Stimulated activated CD8-positive, alpha-beta memory T cell treated with anti-CD3 and anti-CD28 coated beads, Interleukin-7, amount 100 ng/mL, for 1 hour (primary cell): Measurements from ENCODE around the gene DLGAP1.
"Not testable (repeated sequence)": the region's sequence is repeated elsewhere in the genome, so short reads cannot be mapped to it uniquely, and the experiment has no call there.

ENCODE experiments used
- DNase-seq, 2 donors: peaks; one replicate each; pipeline ENCODE4 v3.0.0-alpha.2; 2020; ENCODE audit warnings: low read depth in 2 of 2

DLGAP1 gene

DNA sequence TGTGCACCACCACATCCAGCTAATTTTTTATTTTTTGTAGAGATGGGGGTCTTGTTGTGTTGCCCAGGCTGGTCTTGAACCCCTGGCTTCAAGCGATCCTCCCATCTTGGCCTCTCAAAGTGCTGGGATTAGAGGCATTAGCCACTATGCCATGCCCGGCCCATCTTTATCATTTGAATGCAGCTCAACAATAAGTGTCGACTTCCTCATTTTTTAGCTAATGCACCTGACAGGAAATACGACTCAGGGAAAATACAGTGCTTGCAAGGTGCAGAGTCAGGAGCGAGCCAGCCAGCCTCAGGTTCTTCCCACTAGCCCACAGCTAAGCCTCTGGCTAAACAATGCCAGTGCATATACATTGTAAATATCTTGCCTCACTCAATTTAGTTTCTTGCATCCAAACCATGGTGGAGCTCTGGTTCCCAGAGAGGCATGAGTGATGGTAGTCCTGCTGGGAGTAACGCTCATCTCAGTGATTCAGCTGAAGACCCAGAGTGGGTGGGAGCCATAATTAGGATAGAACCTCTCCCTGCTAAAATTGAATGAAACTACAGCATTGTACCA is 870.1 kb downstream of the DLGAP1 start:
- no peak for DNase-seq

DNA sequence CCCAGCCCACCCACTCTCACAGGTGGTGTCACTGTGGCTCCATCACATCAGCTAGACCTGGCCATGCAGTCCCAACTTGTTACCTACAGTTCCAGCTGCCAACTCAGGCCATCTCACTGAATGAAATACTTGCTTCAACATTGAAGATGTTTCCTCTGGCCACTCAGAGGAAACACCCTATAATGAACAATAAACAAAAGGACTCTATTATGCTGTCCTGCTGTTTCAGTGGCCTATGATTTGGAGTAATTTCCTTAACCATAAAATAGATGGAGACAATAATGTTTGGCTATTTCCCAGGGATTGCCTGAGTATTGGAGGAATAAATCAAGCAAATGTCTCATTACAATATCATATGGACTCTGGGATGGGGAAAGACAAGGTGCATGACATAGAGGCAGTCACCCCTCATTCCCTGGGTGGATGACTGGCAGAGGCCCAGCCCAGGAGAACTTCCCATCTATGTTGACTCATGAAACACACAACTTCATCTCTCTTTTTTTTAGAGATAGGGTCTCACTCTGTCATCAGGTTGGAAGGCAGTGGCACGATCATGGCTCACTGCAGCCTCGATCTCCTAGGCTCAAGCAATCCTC is 870.7 kb downstream of the DLGAP1 start:
- DNase-seq: no peak

DNA sequence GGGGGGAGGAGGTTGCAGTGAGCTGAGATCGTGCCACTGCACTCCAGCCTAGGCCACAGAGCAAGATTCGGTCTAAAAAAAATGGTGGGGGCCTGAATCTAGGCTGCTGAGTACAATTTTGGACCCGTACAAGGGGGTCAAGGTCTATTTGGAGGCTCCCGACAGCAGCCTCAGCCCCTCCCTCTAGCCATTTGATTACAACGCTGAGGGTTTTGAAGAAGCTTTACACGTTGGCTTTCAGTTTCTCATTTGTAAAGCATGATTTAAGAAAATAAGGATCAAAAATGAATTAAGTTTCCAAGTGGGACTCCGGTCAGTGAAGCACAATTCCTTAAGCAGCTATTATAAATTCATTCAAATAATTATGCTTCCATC is 871.2 kb downstream of the DLGAP1 start:
- no peak for DNase-seq

DNA sequence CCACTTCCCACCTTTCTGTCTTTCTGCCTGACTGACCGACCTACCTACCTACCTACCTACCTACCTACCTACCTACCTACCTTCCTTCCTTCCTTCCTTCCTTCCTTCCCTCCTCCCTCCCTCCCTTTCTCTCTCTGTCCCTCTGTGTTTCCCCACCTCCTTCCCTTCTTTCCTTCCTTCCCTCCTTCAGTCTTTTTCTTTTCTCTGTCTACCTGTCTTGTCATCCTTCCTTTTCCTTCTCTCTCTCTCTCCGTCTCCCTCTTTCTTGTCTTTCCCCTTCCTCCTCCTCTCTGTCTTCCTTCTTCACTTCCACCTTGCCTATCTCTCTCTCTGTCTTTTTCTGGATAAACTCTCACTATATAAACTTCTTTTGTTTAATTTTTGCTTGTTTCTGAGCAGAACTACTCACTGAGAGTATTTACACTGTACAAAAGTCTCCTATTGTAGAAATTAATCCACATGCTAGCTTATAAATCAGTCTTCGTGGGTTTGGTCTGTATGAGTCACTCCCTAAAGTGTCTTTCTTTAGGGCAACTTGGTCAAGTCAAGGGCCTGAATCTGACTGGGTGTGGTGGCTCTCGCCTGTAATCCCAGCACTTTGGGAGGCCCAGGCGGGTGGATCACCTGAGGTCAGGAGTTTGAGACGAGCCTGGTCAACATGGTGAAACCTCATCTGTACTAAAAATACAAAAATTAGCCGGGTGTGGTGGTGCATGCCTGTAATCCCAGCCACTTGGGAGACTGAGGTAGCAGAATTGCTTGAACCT is 871.8 kb downstream of the DLGAP1 start:
- not testable (repeated sequence) for DNase-seq

DNA sequence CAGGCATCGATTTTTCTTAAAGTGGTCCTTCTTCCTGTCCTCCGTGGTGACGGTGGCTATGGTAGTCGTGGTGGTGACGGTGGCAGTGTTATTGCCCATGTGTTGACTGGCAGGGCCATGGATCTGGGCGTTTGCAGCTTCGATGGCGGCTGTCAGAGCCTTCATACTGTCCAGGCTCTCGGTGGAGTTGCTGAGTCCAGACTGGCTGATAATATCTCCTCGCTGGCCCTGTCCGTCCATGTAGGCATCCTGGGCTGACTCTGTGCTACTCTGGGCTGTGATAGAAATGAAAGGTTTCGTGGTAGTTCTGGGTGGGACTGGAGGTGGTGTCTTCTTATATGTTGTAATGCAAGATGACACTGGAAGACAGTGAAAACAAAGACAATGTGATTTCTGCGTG is 873.2 kb downstream of the DLGAP1 start:
- no peak for DNase-seq

DNA sequence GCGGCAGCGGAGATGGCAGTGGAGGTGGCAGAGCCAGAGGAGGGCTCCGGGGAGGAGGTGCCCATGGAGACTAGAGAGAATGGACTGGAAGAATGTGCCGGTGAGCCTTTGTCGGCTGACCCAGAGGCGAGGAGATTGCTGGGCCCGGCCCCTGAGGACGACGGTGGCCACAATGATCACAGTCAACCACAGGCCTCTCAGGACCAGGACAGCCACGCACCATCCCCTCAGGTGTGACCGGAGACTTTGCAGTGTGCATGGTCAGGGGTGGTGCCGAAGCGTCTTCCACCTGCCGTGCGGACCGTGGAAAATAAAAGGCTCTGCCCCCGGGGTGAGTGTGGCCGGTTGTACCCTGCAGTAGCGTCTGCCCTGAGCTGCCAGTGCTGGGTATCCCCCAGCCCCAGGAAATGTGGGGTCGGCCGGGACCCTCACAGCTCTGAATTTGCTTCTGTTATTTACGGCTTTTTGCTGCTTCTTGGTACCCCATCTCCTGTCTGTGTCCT is 874.5 kb downstream of the DLGAP1 start:
- not testable (repeated sequence) for DNase-seq

DNA sequence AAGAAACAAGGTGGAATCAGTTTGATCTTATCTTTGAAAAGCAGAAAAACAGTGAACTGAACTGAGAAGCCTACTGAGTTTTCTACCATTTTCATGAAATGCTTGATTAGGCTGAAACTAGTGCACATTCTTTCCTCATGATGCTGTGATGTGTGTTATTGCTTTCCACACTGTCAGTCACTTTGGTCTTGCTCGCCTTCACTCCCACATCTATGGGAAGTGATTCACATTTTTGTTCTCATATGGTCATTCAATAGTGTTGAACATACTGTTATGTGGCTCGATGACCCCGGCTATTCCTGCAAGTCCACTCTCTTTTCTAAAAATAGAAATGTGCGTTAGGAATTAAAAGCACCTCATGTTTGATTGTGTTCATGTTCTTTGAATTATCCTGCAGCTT is 875.4 kb downstream of the DLGAP1 start:
- no peak for DNase-seq

DNA sequence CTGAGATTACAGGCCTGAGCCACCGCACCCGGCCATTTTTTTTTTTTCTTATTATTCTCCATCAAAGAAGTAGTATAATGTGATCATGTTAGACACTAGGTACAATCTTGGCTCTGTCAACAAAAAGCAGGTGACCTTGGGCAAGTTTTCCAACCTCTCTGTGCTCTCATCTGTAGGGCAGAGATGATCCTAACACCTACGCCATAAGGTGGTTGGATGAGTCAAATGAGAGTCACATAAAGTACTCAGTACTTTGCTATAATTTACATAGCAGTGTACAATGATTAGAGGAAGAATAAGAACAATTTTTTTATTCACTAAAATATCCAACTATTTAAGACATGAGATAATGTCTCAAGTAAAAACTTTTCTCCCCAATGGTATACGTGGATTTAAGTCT is 876.5 kb downstream of the DLGAP1 start:
- DNase-seq: no peak

DNA sequence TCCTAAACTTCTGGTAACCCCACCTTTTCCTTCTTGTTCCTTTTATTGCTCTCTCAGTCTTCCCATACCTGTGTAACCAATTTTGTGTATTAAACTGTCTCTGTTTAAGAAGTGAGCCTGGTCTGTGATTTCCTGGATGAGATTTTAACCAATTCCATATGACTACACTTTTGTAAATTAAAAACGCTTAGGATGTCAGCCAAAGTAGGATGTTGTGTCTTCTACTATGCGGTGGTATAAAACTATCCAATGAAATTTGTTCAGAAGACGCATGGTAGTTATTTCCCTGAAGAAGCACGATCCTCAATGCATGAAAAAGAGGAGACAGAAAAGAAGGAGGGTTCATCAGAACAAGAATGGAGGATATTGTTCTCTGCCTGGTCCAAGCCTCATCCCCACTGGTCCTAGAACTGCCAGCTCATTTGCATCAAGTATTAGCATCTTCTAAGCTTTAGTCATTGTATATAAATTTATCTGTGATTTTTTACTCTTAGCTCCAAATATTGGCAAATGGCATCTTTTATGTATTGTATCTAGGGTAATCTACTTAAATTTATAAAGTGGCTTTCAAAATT is 877.7 kb downstream of the DLGAP1 start:
- DNase-seq: no peak

DNA sequence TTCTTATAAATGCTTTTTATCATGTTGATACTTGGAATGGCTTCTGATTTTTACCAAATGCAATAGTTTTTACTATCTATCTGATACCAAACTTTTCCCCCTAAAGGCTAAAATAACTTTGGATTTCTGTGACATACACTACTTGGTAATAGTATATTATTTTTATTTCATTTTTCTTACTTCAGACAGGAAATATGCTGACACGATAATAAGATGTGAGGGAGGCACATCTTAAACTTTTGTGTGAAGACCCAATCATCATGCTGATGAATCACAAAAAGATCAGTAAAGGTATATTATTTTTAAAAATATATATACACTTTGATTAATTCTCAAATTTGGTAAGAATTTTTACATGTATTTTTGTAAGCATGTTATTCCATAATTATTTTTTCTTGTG is 882.3 kb downstream of the DLGAP1 start:
- DNase-seq: no peak

DNA sequence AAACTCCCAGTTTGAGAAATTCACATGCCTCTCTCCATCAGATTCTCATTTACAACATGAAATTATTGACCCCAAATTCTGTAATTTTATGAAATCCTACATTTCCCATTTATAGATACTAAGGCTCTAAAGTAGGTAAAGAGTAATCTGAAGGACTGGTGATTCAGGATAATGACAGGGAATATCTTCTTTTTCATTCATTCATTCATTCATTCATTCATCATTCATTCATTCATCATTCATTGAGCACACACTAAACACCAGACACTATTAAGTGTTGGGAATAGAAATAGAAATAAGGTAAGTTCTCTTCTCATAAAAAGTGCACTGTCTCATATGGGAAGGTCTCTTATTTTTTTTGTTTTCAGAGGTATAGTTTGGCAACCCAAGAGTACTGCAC is 888.3 kb downstream of the DLGAP1 start:
- no peak for DNase-seq

DNA sequence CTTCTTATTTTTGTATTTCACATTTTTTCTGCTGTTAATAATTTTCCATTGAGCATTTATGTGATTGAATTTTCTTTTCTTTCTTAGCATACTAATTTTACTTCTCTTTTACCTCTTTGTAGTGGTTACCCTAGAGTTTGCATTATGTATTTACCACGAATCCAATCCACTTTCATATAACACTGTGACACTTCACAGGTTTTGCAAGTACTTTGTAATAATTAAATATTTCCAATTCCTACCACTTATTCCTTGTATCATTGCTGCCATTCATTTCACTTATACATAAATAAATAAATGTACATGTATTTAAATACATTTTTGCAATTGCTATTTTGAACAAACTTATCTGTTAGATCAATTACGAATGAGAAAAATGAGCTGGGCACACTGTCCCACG is 894.4 kb downstream of the DLGAP1 start:
- no peak for DNase-seq

DNA sequence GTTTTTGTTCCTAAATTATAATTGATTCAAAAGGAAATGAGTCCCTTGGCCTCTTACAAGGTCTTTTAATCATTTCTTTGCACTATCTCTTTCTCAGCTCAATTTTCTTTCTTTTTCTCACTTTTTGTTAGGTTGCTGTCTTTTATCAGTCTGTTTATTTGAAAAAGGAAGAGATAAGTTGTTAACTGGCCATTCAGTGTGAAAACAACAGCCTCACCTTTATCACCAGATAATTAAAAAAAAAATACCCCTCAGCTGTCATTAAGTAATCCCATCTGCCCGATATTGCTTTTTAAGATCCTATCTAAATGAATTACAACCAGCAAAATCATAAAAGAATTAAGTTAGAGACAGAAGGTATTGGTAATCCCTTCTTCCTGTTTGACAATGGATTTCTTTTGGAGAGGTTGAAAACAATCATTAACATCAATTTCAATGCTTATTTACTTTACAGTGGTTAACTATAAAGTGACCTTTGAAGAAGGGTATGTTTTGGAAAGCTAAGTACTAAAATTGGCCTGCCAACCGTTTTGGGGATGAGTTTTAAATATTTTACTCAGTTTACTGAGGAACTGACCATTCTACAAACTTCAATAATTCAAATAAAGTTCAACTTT is 900.2 kb downstream of the DLGAP1 start:
- DNase-seq: no peak

DNA sequence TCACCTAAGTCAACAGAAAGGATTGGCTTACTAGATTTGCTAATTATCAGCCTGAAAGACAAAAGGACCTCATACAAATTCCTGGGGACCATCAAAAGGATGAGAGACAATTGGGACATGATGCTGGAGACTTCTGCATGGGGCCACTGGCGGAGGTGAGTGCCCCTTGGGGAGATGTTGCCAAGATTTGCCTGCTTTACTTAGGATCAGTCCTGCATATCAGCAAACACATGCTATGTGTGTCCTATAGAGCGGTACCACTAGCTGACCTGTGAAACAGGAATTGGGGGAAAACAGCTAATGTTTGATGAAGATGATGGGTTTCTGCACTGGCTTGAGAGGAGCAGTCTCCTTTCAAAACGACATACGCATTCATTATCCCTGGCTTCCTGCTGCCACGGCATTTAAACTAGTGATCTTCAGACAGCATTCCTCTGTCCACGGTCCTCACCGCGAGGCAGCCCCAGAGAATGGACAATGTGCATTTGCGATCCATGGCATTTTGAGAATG is 901.0 kb downstream of the DLGAP1 start:
- no peak for DNase-seq

DNA sequence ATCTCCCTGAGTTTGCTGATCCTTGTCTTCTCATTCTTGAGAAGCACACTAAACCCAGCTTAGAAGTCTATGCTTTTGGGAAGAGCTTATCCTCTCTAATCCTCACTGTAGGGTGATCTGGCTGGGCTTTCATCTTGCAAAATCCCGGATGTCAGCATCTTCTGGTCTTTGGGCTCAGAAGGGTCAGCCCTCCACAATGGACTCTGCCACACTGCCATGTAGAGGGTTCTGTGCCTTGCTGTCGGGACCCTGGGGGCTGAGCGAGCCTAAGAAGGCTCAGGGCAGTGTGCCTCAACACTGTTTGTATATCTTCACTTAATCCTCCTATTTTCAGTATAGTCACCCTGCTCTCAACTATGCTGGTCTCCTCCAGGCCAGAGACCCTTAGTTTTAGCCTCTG is 902.8 kb downstream of the DLGAP1 start:
- DNase-seq: no peak

DNA sequence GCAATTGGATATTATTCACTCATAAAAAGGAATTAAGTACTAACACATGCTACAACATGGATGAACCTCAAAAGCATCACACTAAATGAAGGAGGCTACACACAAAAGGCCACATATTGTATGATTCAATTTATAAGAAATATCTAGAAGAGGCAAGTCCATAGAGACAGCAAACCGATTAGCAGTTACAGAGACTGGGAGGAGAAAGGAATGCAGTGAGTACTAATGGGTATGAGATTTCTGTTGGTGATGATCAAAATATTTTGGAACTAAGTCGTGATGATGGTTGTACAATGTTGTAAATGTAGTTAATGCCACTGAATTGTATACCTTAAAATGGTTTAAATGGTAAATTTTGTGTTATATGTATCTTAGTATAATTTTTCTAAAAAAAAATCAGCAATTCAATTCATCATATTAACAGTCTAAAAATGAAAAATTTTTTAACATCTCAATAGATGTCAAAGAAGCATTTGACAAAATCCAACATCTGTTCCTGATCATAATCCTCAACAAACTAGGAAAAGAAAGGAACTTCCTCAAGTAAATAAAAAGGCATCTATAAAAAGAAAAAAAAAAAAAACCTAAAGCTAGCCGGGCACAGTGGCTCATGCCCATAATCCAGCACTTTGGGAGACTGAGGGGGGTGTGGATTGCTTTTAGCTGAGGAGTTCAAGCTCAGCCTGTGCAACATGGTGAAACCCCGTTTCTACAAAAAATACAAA is 907.1 kb downstream of the DLGAP1 start:
- no peak for DNase-seq

DNA sequence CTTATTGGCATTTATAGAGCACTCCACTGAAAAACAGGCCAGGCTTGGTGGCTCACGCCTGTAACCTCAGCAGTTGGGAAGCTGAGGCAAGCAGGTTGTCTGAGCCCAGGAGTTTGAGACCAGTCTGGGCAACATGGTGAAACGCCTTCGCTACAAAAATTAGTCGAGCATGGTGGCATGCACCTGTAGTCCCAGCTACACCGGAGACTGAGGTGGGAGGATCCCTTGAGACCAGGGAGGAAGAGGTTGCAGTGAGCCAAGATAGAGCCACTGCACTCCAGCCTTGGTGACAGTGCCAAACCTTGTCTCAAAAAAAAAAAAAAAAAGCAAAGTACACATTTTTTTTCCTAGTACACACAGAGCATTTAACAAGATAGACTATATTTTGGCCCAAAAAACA is 909.0 kb downstream of the DLGAP1 start:
- DNase-seq: no peak

DNA sequence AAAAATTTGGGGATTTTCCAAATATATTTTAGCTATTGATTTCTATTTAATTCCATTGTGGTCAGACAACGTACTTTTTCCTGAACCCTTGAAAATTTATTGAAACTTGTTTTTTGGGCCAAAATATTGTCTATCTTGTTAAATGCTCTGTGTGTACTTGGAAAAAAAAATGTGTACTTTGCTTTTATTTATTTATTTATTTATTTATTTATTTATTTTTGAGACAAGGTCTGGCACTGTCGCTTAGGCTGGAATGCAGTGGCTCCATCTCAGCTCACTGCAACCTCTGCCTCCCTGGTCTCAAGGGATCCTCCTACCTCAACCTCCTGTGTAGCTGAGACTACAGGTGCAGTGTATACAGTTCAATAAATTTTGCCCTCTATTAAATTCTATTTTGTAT is 910.6 kb downstream of the DLGAP1 start:
- no peak for DNase-seq

DNA sequence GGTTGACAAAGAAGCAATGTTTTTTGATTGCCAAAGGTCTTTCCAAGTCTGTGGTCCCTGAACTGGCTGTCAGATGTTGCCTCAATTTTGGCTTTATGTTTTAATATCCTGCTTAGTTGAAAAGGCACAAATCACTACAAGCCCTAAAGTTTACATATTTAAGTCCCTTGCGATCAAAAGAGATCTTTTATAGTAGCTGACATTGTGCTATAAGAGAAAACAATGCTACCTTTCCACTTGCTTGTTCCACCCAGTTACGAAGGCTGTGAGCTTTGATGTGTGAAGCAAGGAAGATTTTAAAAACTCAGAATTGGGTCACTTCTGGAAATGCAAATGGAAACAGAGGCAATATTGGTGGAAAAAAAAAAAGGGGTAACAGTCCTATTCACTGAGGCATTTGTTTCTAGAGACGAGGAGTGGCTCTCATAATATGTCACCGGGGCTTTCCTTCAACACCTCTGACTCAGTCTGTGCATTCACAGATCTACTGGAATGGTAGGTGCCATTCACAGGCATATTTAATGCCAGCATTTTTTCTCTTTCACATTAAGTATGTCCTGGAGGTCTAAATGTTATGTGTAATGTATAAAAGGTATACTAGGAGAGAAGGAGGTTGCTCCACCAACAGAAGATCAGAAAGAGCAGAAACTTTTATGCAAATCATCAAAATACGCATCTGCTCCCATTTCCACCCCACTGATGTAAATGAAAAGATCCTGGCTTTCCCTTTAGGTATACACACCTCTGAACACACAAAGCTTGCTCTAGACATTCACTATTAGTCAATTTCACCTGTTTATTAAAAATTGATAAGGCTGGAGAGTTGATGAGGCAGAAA is 913.3 kb downstream of the DLGAP1 start:
- no peak for DNase-seq

DNA sequence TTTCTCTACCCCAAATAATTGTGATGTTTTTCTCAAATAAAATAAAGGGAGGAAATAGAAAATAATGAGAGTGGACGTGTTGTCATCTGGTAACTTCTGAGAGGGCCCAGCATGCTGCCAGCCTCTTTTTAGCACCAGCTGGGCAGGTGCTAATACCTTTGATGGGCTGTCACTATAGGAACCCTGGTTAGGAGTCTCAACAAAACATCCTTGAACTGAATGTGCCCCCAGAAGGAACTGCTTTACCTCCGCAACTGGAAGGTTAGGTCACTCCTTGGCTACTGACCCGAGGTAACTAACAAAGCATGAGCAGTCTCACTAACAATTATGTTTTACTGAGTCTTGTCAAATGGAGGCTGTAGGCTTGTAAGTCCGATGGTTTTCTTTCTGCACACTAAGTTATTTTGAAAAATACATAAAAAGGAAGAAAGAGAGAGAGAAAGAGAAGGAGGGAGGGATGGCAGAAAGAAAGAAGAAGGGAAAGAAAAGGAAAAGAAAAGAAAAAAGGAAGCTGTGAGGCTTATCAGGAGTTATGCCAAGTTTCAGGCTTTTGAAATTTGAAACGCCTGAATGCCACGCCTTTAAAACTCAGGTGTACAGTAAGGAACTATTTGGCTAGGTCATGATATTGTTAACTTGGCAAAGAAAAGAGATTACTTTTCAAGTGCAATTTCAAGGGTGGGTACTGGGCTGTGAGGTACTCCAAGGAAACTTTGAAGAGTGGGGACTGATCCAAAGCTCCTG is 914.1 kb downstream of the DLGAP1 start:
- DNase-seq: no peak
